ENCODE results near the gene CNTNAP2.

GRCh38 chr7:148265896-148266295, 2149.3 kb downstream of the CNTNAP2 start:
- no peak for TF ChIP-seq CTCF (IDR thresholded peaks at IDR 0.05)
- TF ChIP-seq POLR2A (IDR thresholded peaks at IDR 0.05) = no peak
